Transverse colon (tissue), 4 donors: ENCODE results near the gene PIGBOS1. TPM values are rescaled to one million over a fixed set of nuclear protein-coding genes. Genes with fewer than 3 reads are reported as not detected.
"Not testable (repeated sequence)": the region's sequence is repeated elsewhere in the genome, so short reads cannot be mapped to it uniquely, and the experiment has no call there.

Experiments used
- DNase-seq: peaks from one replicate; pipeline ENCODE4 v3.0.0-alpha.2; 2019
- H3K27ac ChIP-seq, 4 donors: fragments of 200-600 bp; sonication (generic); 2 replicates each; pipeline ENCODE4 v1.5.1; 2016 to 2018; ENCODE audit warnings: inconsistent platforms in 4 of 4
- H3K27me3 ChIP-seq: fragments of 200-600 bp; sonication (generic); 2 replicates; pipeline ENCODE4 v1.5.1; 2017; ENCODE audit warnings: inconsistent platforms
- H3K36me3 ChIP-seq, 4 donors: fragments of 200-600 bp; sonication (generic); 2 replicates each; pipeline ENCODE4 v1.5.1; 2017 to 2019; ENCODE audit warnings: inconsistent platforms in 4 of 4
- H3K4me1 ChIP-seq, 4 donors: fragments of 200-600 bp; sonication (generic); 2 replicates each; pipeline ENCODE4 v1.5.1; 2017 to 2020; ENCODE audit warnings: inconsistent platforms in 4 of 4
- H3K4me3 ChIP-seq, 4 donors: fragments of 200-600 bp; sonication (generic); 1 replicate in 1 of 4; 2 replicates in 3 of 4; pipeline versions ENCODE4 v1.5.1 to v1.6.1; 2017 to 2019; ENCODE audit warnings: inconsistent platforms in 4 of 4
- H3K9me3 ChIP-seq, 2 donors: fragments of 200-600 bp; sonication (generic); 2 replicates each; pipeline ENCODE4 v1.5.1; 2017 to 2019; ENCODE audit warnings: inconsistent platforms in 2 of 2
- CTCF ChIP-seq, 5 experiments: fragments of 200-600 bp in 3 of 5; fragments of 450-650 bp in 2 of 5; sonication (generic) in 3 of 5; IDR thresholded peaks; 1 replicate in 2 of 5; 2 replicates in 3 of 5; pipeline ENCODE4 v1.5.1; 2016 to 2017; ENCODE audit warnings: antibody characterized with exemption in 5 of 5, inconsistent platforms in 3 of 5, mild to moderate bottlenecking in 2 of 5, moderate library complexity in 1 of 5
- EP300 ChIP-seq: sonication (generic); formaldehyde crosslinking; IDR thresholded peaks from one replicate; pipeline ENCODE4 v1.6.1; 2017; ENCODE audit warnings: antibody characterized with exemption, low read depth
- POLR2A ChIP-seq: fragments of 450-650 bp; IDR thresholded peaks from one replicate; pipeline ENCODE4 v1.6.1; 2016; ENCODE audit warnings: antibody characterized with exemption, mild to moderate bottlenecking, moderate library complexity
- POLR2AphosphoS5 ChIP-seq, 3 donors: sonication (generic); formaldehyde crosslinking; IDR thresholded peaks; one replicate each; pipeline ENCODE4 v1.6.1; 2016; ENCODE audit warnings: antibody characterized with exemption in 3 of 3
- WGBS, 2 donors: methylation state at CpG; one replicate each; pipeline ENCODE4 v1.1.5; 2018; ENCODE audit warnings: low coverage in 1 of 2; 5-methylcytosine and 5-hydroxymethylcytosine counted together
- in situ Hi-C, 4 donors: fragments of 200-750 bp; cut with MboI; loops; one replicate each; pipeline versions ENCODE4 v1.15.0 to v1.15.1; 2017; ENCODE audit warnings: low sequenced_read_pairs in 3 of 4, low pct_ligation_motif_present in 1 of 4, low pct_unique_long_range_greater_than_20kb in 1 of 4
- intact Hi-C: fragments of 100-400 bp; cut with DNase I; formaldehyde crosslinking; loops from one replicate; pipeline ENCODE4 v1.15.1; 2023; ENCODE audit warnings: low total_unique reads
- total RNA-seq, 4 donors: library from RNA; depleted of rRNA; stranded (reverse); fragments of >200 nt; gene quantifications; one replicate each; pipeline ENCODE4 v1.1.0, GENCODE V29; 2016

The PIGBOS1 gene
- total RNA-seq, 4 donors from 2014 or later, result 14.2 to 14.8 TPM; not detected in 2

- peak; percentile 88 for DNase-seq
- Histone ChIP-seq H3K36me3 (no peaks in the 10 kb centered on the region), H3K4me3 (peak overlapping the region; percentile 53 to 95 (median 71)), H3K27me3 (no peaks in the 10 kb centered on the region), H3K4me1 (peaks cover 0 to 16% (median 10%) of the 10 kb centered on the region in 4 donors), H3K27ac (peak overlapping the region; percentile 90 to 96 (median 92)), H3K9me3 (no peaks in the 10 kb centered on the region)
- in situ Hi-C loops (loop anchor here in 3 of 4 donors (5.0 kb wide), 1 partner anchor 73 kb away; no protein-coding TSS in a partner anchor), intact Hi-C loops (loop anchor here (5.0 kb wide), 1 partner anchor 583 kb away; no protein-coding TSS in a partner anchor)
- 20% methylated on average over 12 to 17 of the region's 17 CpGs for WGBS, 2 donors
- TF ChIP-seq EP300 (no peak), POLR2A (no peak), CTCF (IDR thresholded peaks at IDR 0.05) (peak; percentile 86 to 91 (median 88)), POLR2AphosphoS5 (IDR thresholded peaks at IDR 0.05) (no peak)
Observed at GRCh38 chr15:55290528-55291057, 28.3 kb downstream of the PIGBOS1 start.

- in situ Hi-C loops (loop anchor here (5.0 to 10.0 kb wide), 2 partner anchors 73 to 75 kb away; no protein-coding TSS in a partner anchor), intact Hi-C loops (loop anchor here (5.0 kb wide), 1 partner anchor 583 kb away; no protein-coding TSS in a partner anchor)
- peak within 1 kb of the TSS; percentile 90 to 96 (median 92) for H3K27ac ChIP-seq
- H3K4me3 ChIP-seq, result peak within 1 kb of the TSS; percentile 53 to 95 (median 71)
- peak; percentile 84 for DNase-seq
- 0 to 1% methylated on average over 3 to 69 of the region's 69 CpGs for WGBS, 2 donors
- H3K27me3 ChIP-seq, result no peaks in the 10 kb centered on the region
- no peaks in the 10 kb centered on the region for H3K36me3 ChIP-seq
- H3K4me1 ChIP-seq, result peaks cover 0 to 16% (median 10%) of the 10 kb centered on the region in 4 donors
- no peak for TF ChIP-seq CTCF (IDR thresholded peaks at IDR 0.05)
- TF ChIP-seq POLR2AphosphoS5 (IDR thresholded peaks at IDR 0.05), result peak; percentile 39 to 64 (median 52)
- peak; percentile 13 for TF ChIP-seq EP300
- peak; percentile 70 for TF ChIP-seq POLR2A
- H3K9me3 ChIP-seq, result no peaks in the 10 kb centered on the region
Observed at GRCh38 chr15:55289746-55290527, 29.0 kb downstream of the PIGBOS1 start, which contains the start of gene RAB27A. RAB27A (minus strand) TSS chr15:55289813; CDS start chr15:55234934, 54,879 bp downstream.

- TF ChIP-seq POLR2AphosphoS5 (IDR thresholded peaks at IDR 0.05) (peak in 1 of 3 donors; percentile 13), EP300 (no peak)
- H3K36me3 ChIP-seq, result no peaks in the 10 kb centered on the region
- no peaks in the 10 kb centered on the region for H3K9me3 ChIP-seq
- H3K4me1 ChIP-seq, result peaks cover 0 to 16% (median 10%) of the 10 kb centered on the region in 4 donors
- H3K27me3 ChIP-seq, result no peaks in the 10 kb centered on the region
- in situ Hi-C loops, result loop anchor here in 1 of 4 donors (10.0 kb wide), 1 partner anchor 74 kb away; no protein-coding TSS in a partner anchor
- intact Hi-C loops, result no loop called here
- peak overlapping the region; percentile 53 to 95 (median 71) for H3K4me3 ChIP-seq
- peak; percentile 31 for DNase-seq
- peak overlapping the region; percentile 90 to 96 (median 92) for H3K27ac ChIP-seq
- 2 to 20% methylated on average over 1 to 14 of the region's 37 CpGs for WGBS, 2 donors
Observed at GRCh38 chr15:55289011-55289745, 29.7 kb downstream of the PIGBOS1 start.

GRCh38 chr15:55288006-55288717, 30.8 kb downstream of the PIGBOS1 start:
- Histone ChIP-seq H3K36me3 (no peaks in the 10 kb centered on the region), H3K9me3 (no peaks in the 10 kb centered on the region), H3K27me3 (no peaks in the 10 kb centered on the region), H3K27ac (peak overlapping the region; percentile 90 to 96 (median 92)), H3K4me1 (peaks cover 0 to 19% (median 13%) of the 10 kb centered on the region in 4 donors), H3K4me3 (peak overlapping the region in 3 of 4 donors; percentile 70 to 95 (median 72))
- in situ Hi-C loops, result loop anchor here in 1 of 4 donors (10.0 kb wide), 1 partner anchor 73 kb away; no protein-coding TSS in a partner anchor
- DNase-seq, result no peak
- 73 to 83% methylated on average over 3 to 8 of the region's 8 CpGs for WGBS, 2 donors
- intact Hi-C loops, result no loop called here
- TF ChIP-seq POLR2A (no peak), POLR2AphosphoS5 (IDR thresholded peaks at IDR 0.05) (no peak), CTCF (IDR thresholded peaks at IDR 0.05) (no peak), EP300 (no peak)

- H3K4me1 ChIP-seq, result peaks cover 5 to 29% (median 20%) of the 10 kb centered on the region in 4 donors
- H3K36me3 ChIP-seq, intact Hi-C loops, H3K27me3 ChIP-seq, H3K9me3 ChIP-seq, H3K27ac ChIP-seq, DNase-seq, H3K4me3 ChIP-seq: not testable (repeated sequence)
- in situ Hi-C loops, result loop anchor here in 1 of 4 donors (10.0 kb wide), 1 partner anchor 72 kb away; no protein-coding TSS in a partner anchor
- 93% methylated on average over 3 to 10 of the region's 10 CpGs for WGBS, 2 donors
Observed at GRCh38 chr15:55286442-55287189, 32.3 kb downstream of the PIGBOS1 start.
